H1 (cell line): Measurements from ENCODE around the gene ANKRD12. TPM values are rescaled to one million over a fixed set of nuclear protein-coding genes. Genes with fewer than 3 reads are reported as not detected.

Source experiments
- BCL11A ChIP-seq, 2 experiments: IDR thresholded peaks; one replicate each; pipeline ENCODE4 v1.6.1; 2011; ENCODE audit warnings: low read depth in 2 of 2, low read length in 2 of 2, mild to moderate bottlenecking in 2 of 2
- CTCF ChIP-seq, 3 experiments: IDR thresholded peaks; 1 replicate in 2 of 3; 2 replicates in 1 of 3; pipeline versions ENCODE4 v1.5.1 to v1.6.1; 2011; ENCODE audit warnings: low read length in 3 of 3, mild to moderate bottlenecking in 3 of 3, inconsistent platforms in 2 of 3, low read depth in 1 of 3, moderate library complexity in 1 of 3; ENCODE audit not compliant: insufficient read depth in 1 of 3; ENCODE audit errors: control extremely low read depth in 1 of 3
- EP300 ChIP-seq, 2 experiments: IDR thresholded peaks; 1 replicate in 1 of 2; 2 replicates in 1 of 2; pipeline ENCODE4 v1.6.1; 2011 to 2012; ENCODE audit warnings: low read depth in 2 of 2, low read length in 2 of 2, mild to moderate bottlenecking in 2 of 2, borderline replicate concordance in 1 of 2, inconsistent platforms in 1 of 2, moderate library complexity in 1 of 2
- JUND ChIP-seq: IDR thresholded peaks from 2 replicates; pipeline ENCODE4 v1.6.1; 2011; ENCODE audit warnings: mild to moderate bottlenecking, improper control_type of control experiment, low read length
- MAX ChIP-seq: IDR thresholded peaks from 2 replicates; pipeline ENCODE4 v1.6.1; 2012; ENCODE audit warnings: inconsistent platforms
- PHF8 ChIP-seq: fragments of 200-600 bp; sonication (generic); conservative IDR thresholded peaks from 2 replicates; pipeline ENCODE4 v1.7.1; 2012; ENCODE audit warnings: low read depth, mild to moderate bottlenecking, inconsistent platforms, low read length, moderate library complexity
- polyA plus RNA-seq, 7 experiments: library from polyadenylated mRNA; depleted of rRNA in 3 of 7; stranded (reverse) in 5 of 7; unstranded in 2 of 7; fragments of >200 nt in 5 of 7; fragments of 200-250 nt in 2 of 7; gene quantifications; 1 replicate in 5 of 7; 2 replicates in 1 of 7; 4 replicates in 1 of 7; pipeline versions ENCODE4 v1.2.1 to v1.2.3, GENCODE V29; 2011 to 2013; ENCODE audit warnings: missing spikeins in 2 of 7, mixed read lengths in 2 of 7
- total RNA-seq: library from RNA; stranded (reverse); fragmentation: NEBNext Ultra II Directional; extraction: Animal tissue kit (Norgen Biotek cat#: 25700); gene quantifications from 2 replicates; pipeline ENCODE4 v1.2.1, GENCODE V29; 2021

The ANKRD12 gene
- total and polyA plus RNA-seq, 2 of the 8 experiments (the other 6 are each of a cell fraction or from before 2014, with no cell fraction given): 2.6 to 37.9 TPM

- TF ChIP-seq BCL11A (IDR thresholded peaks at IDR 0.05; ENCODE audit: low read depth in 2 of 2, low read length in 2 of 2) (no peak), CTCF (IDR thresholded peaks at IDR 0.05; ENCODE audit: control extremely low read depth in 1 of 3, insufficient read depth in 1 of 3, low read depth in 1 of 3, low read length in 3 of 3) (no peak), EP300 (IDR thresholded peaks at IDR 0.05; ENCODE audit: borderline replicate concordance in 1 of 2, low read depth in 2 of 2, low read length in 2 of 2) (no peak), PHF8 (no peak), MAX (no peak), JUND (no peak)
Measured at GRCh38 chr18:9126337-9126736, 10.2 kb upstream of the ANKRD12 start (continued).
